PC-9 (cell line): Measurements from ENCODE around the gene ME1. TPM values are rescaled to one million over a fixed set of nuclear protein-coding genes. Genes with fewer than 3 reads are reported as not detected.
"Not testable (repeated sequence)": the region's sequence is repeated elsewhere in the genome, so short reads cannot be mapped to it uniquely, and the experiment has no call there.

Source experiments
- BruUV-seq: library from RNA; stranded (reverse); fragments of 400-500 nt; replicated peaks from 2 replicates; lab custom pipeline; 2021; lab: Mats Ljungman, UMichigan
- CTCF ChIA-PET: fragments of 300-600 bp; sonication (Branson Sonifier 250); formaldehyde crosslinking; loops from one replicate; lab custom pipeline; 2022; ENCODE audit warnings: antibody characterized with exemption; lab: Charles Lee
- POLR2A ChIA-PET: fragments of 300-600 bp; sonication (Branson Sonifier 250); formaldehyde crosslinking; loops from one replicate; lab custom pipeline; 2022; ENCODE audit warnings: antibody characterized with exemption; ENCODE audit not compliant: unreplicated experiment; lab: Charles Lee
- DNase-seq, 2 experiments: peaks; one replicate each; pipeline versions ENCODE4 v3.0.0 to v3.0.0-alpha.2; 2015 to 2022; ENCODE audit warnings: mixed read lengths in 1 of 2
- H2AFZ ChIP-seq: fragments of 200-600 bp; sonication (generic); 2 replicates; pipeline ENCODE4 v1.8.1; 2017; ENCODE audit warnings: antibody characterized with exemption
- H3F3A ChIP-seq: fragments of 200-600 bp; sonication (generic); 2 replicates; pipeline ENCODE4 v1.8.1; 2017; ENCODE audit warnings: antibody characterized with exemption, mild to moderate bottlenecking, low read depth; ENCODE audit not compliant: insufficient read depth
- H3K27ac ChIP-seq: fragments of 200-600 bp; sonication (generic); 2 replicates; pipeline ENCODE4 v1.6.1; 2016; ENCODE audit warnings: mixed run types
- H3K27me3 ChIP-seq: fragments of 200-600 bp; sonication (generic); 2 replicates; pipeline ENCODE4 v1.6.1; 2016; ENCODE audit warnings: low read depth, mixed run types; ENCODE audit not compliant: insufficient read depth
- H3K36me3 ChIP-seq: fragments of 200-600 bp; sonication (generic); 2 replicates; pipeline ENCODE4 v1.6.1; 2016; ENCODE audit warnings: low read depth, mixed run types
- H3K4me1 ChIP-seq: fragments of 200-600 bp; sonication (generic); replicated peaks from 2 replicates; pipeline ENCODE4 v1.6.1; 2016; ENCODE audit warnings: mixed run types; ENCODE audit not compliant: insufficient read depth
- H3K4me2 ChIP-seq: fragments of 200-600 bp; sonication (generic); 2 replicates; pipeline ENCODE4 v1.6.1; 2017; ENCODE audit warnings: mixed run types
- H3K4me3 ChIP-seq: fragments of 200-600 bp; sonication (generic); 2 replicates; pipeline ENCODE4 v1.6.1; 2016; ENCODE audit warnings: mixed run types
- H3K79me2 ChIP-seq: fragments of 200-600 bp; sonication (generic); 2 replicates; pipeline ENCODE4 v1.6.1; 2017; ENCODE audit warnings: low read depth, mixed run types
- H3K9me2 ChIP-seq: fragments of 200-600 bp; sonication (generic); 2 replicates; pipeline ENCODE4 v1.8.1; 2017; ENCODE audit warnings: mild to moderate bottlenecking; ENCODE audit not compliant: insufficient read depth
- H3K9me3 ChIP-seq: fragments of 200-600 bp; sonication (generic); 2 replicates; pipeline ENCODE4 v1.8.1; 2016; ENCODE audit warnings: low read depth; ENCODE audit not compliant: insufficient read depth
- H4K20me1 ChIP-seq: fragments of 200-600 bp; sonication (generic); 2 replicates; pipeline ENCODE4 v1.8.1; 2017; ENCODE audit not compliant: insufficient read depth
- CTCF ChIP-seq: fragments of 200-600 bp; sonication (generic); conservative IDR thresholded peaks from 2 replicates; pipeline ENCODE4 v1.6.1; 2017; ENCODE audit warnings: mixed run types, antibody characterized with exemption, mild to moderate bottlenecking, moderate library complexity
- EZH2 ChIP-seq: fragments of 200-600 bp; sonication (generic); IDR thresholded peaks from 2 replicates; pipeline ENCODE4 v1.8.0; 2017; ENCODE audit warnings: antibody characterized with exemption, low read depth
- intact Hi-C: fragments of 100-400 bp; cut with micrococcal nuclease; formaldehyde crosslinking; loops from one replicate; pipeline ENCODE4 v1.10.0; 2022; ENCODE audit not compliant: unreplicated experiment
- total RNA-seq: library from RNA; stranded (reverse); gene quantifications from 2 replicates; pipeline ENCODE4 v1.2.3, GENCODE V29; 2021

Gene ME1
- total RNA-seq, 1 experiment from 2014 or later, result 111 TPM

DNA sequence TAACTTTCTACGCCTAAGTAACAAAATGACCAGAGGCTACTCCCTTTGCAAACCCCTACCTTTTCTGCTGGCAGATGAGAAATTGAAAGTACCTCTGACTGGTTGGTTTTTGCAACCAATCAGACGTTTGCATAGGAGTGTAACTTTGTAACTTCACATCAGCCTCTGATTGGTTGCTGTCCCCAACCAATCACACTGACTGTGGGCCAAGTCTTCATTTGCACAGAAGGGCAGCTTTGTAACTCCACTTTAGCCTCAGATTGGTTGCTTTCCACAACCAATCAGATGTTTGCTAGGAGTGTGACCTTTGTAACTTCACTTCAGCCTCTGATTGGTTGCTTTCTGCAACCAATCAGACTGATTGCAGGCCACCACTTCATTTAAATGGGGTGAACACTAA is 89.1 kb downstream of the ME1 start:
- Histone ChIP-seq H3K79me2 (no peaks in the 10 kb centered on the region), H3K9me3 (no peaks in the 10 kb centered on the region), H3K27ac (no peak overlapping the region), H3K4me3 (no peak overlapping the region), H2AFZ (no peak overlapping the region), H3K4me1 (no peaks in the 10 kb centered on the region), H4K20me1 (no peaks in the 10 kb centered on the region), H3K4me2 (no peak overlapping the region), H3K9me2 (no peaks in the 10 kb centered on the region), H3K27me3 (no peaks in the 10 kb centered on the region), H3F3A (no peaks in the 10 kb centered on the region; the same call in 1 of the 2 replicates), H3K36me3 (no peaks in the 10 kb centered on the region)
- CTCF ChIA-PET, result no interaction called here
- intact Hi-C loops, result no loop called here
- DNase-seq, result no peak
- TF ChIP-seq EZH2, result no peak
- TF ChIP-seq CTCF, result no peak
- BruUV-seq, result no TSS peak
- POLR2A ChIA-PET, result no interaction called here

DNA sequence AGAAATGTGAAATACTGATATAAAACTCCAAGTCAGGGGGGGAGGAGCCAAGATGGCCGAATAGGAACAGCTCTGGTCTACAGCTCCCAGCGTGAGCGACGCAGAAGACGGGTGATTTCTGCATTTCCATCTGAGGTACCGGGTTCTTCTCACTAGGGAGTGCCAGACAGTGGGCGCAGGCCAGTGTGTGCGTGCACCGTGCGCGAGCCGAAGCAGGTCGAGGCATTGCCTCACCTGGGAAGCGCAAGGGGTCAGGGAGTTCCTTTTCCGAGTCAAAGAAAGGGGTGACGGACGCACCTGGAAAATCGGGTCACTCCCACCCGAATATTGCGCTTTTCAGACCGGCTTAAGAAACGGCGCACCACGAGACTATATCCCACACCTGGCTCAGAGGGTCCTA is 96.9 kb downstream of the ME1 start:
- H3K27ac ChIP-seq, POLR2A ChIA-PET, CTCF ChIA-PET, H3K79me2 ChIP-seq, H3K9me2 ChIP-seq, H2AFZ ChIP-seq, H3K4me2 ChIP-seq, H3K27me3 ChIP-seq, H3K9me3 ChIP-seq, H3K36me3 ChIP-seq, H3K4me1 ChIP-seq, BruUV-seq, DNase-seq, H3K4me3 ChIP-seq, H3F3A ChIP-seq, H4K20me1 ChIP-seq, intact Hi-C loops: not testable (repeated sequence)

- TF ChIP-seq CTCF, result no peak
- no peak for TF ChIP-seq EZH2
- Histone ChIP-seq H3K9me2 (no peaks in the 10 kb centered on the region), H3K79me2 (no peaks in the 10 kb centered on the region), H3K4me1 (no peaks in the 10 kb centered on the region), H3K27me3 (no peaks in the 10 kb centered on the region), H3K4me2 (no peak overlapping the region), H3K9me3 (no peaks in the 10 kb centered on the region), H2AFZ (no peak overlapping the region), H3K27ac (no peak overlapping the region), H3K36me3 (no peaks in the 10 kb centered on the region), H3K4me3 (no peak overlapping the region), H3F3A (no peaks in the 10 kb centered on the region), H4K20me1 (no peaks in the 10 kb centered on the region)
- DNase-seq, result no peak
- intact Hi-C loops, result no loop called here
- no TSS peak for BruUV-seq
- POLR2A ChIA-PET, result no interaction called here
- CTCF ChIA-PET, result no interaction called here
Observed at GRCh38 chr6:83333500-83333899, 97.4 kb downstream of the ME1 start.

GRCh38 chr6:83314693-83315092 is 116.2 kb downstream of the ME1 start:
- H2AFZ ChIP-seq, result no peak overlapping the region
- no peak for DNase-seq
- CTCF ChIA-PET, result no interaction called here
- no peaks in the 10 kb centered on the region for H3K27me3 ChIP-seq
- no peak overlapping the region for H3K4me2 ChIP-seq
- no peak overlapping the region for H3K27ac ChIP-seq
- H3K4me3 ChIP-seq, result no peak overlapping the region
- H3K9me3 ChIP-seq, result no peaks in the 10 kb centered on the region
- H3F3A ChIP-seq, result no peaks in the 10 kb centered on the region
- no peaks in the 10 kb centered on the region for H3K9me2 ChIP-seq
- intact Hi-C loops, result no loop called here
- POLR2A ChIA-PET, result no interaction called here
- no peak for TF ChIP-seq CTCF
- no peak for TF ChIP-seq EZH2
- BruUV-seq, result no TSS peak
- no peaks in the 10 kb centered on the region for H3K4me1 ChIP-seq
- no peaks in the 10 kb centered on the region for H3K79me2 ChIP-seq
- no peaks in the 10 kb centered on the region for H3K36me3 ChIP-seq
- H4K20me1 ChIP-seq, result no peaks in the 10 kb centered on the region; the same call in 1 of the 2 replicates
